ENCODE measurements around the gene PLCD1. TPM values are rescaled to one million over a fixed set of nuclear protein-coding genes. Genes with fewer than 3 reads are reported as not detected.

Gene PLCD1
- total RNA-seq, 2 donors from 2014 or later: 61.8 to 67.1 TPM

- no peaks in the 10 kb centered on the region for H3K27me3 Mint-ChIP-seq
- ATAC-seq (no peak), DNase-seq (no peak)
- no peaks in the 10 kb centered on the region for H3K9me3 ChIP-seq (ENCODE audit: control insufficient read depth, low read length, poor library complexity, severe bottlenecking)
- H3K27ac Mint-ChIP-seq: no peak overlapping the region
- H3K4me3 Mint-ChIP-seq: no peak overlapping the region
- H3K4me1 Mint-ChIP-seq: peaks cover 14% of the 10 kb centered on the region
- H3K36me3 Mint-ChIP-seq (ENCODE audit: low read depth): no peaks in the 10 kb centered on the region
These were observed 23.4 kb downstream of the PLCD1 start for GRCh38 chr3:38006031-38006430.

GRCh38 chr3:38005076-38006020 lies 24.1 kb downstream of the PLCD1 start:
- no peak for ATAC-seq
- Mint-ChIP-seq H3K27ac (peak overlapping the region; percentile 75), H3K27me3 (no peaks in the 10 kb centered on the region), H3K4me1 (peaks cover 16% of the 10 kb centered on the region), H3K36me3 (ENCODE audit: low read depth) (no peaks in the 10 kb centered on the region), H3K4me3 (peak overlapping the region; percentile 36)
- no peak for DNase-seq
- no peaks in the 10 kb centered on the region for H3K9me3 ChIP-seq (ENCODE audit: control insufficient read depth, low read length, poor library complexity, severe bottlenecking)

GRCh38 chr3:38004415-38005075 lies 24.9 kb downstream of the PLCD1 start:
- H3K27ac Mint-ChIP-seq: peak overlapping the region; percentile 75
- no peaks in the 10 kb centered on the region for H3K27me3 Mint-ChIP-seq
- no peaks in the 10 kb centered on the region for H3K9me3 ChIP-seq (ENCODE audit: control insufficient read depth, low read length, poor library complexity, severe bottlenecking)
- DNase-seq: peak in 2 of 3 donors; percentile 25 to 54
- no peaks in the 10 kb centered on the region for H3K36me3 Mint-ChIP-seq (ENCODE audit: low read depth)
- ATAC-seq: peak; percentile 68
- H3K4me3 Mint-ChIP-seq: no peak overlapping the region
- peaks cover 20% of the 10 kb centered on the region for H3K4me1 Mint-ChIP-seq

- DNase-seq (no peak), ATAC-seq (no peak)
- H3K9me3 ChIP-seq (ENCODE audit: control insufficient read depth, low read length, poor library complexity, severe bottlenecking): no peaks in the 10 kb centered on the region
- peak overlapping the region; percentile 75 for H3K27ac Mint-ChIP-seq
- no peaks in the 10 kb centered on the region for H3K36me3 Mint-ChIP-seq (ENCODE audit: low read depth)
- H3K4me3 Mint-ChIP-seq: no peak overlapping the region
- H3K4me1 Mint-ChIP-seq: peaks cover 25% of the 10 kb centered on the region
- H3K27me3 Mint-ChIP-seq: no peaks in the 10 kb centered on the region
These were observed 25.5 kb downstream of the PLCD1 start for GRCh38 chr3:38003817-38004414.

GRCh38 chr3:38003371-38003816 lies 26.0 kb downstream of the PLCD1 start:
- Mint-ChIP-seq H3K4me3 (no peak overlapping the region), H3K36me3 (ENCODE audit: low read depth) (no peaks in the 10 kb centered on the region), H3K4me1 (peaks cover 26% of the 10 kb centered on the region), H3K27ac (peak overlapping the region; percentile 75), H3K27me3 (no peaks in the 10 kb centered on the region)
- H3K9me3 ChIP-seq (ENCODE audit: control insufficient read depth, low read length, poor library complexity, severe bottlenecking): no peaks in the 10 kb centered on the region
- ATAC-seq (peak; percentile 57), DNase-seq (peak; percentile 27 to 60 (median 40))

- no peaks in the 10 kb centered on the region for H3K9me3 ChIP-seq (ENCODE audit: control insufficient read depth, low read length, poor library complexity, severe bottlenecking)
- no peak for ATAC-seq
- no peaks in the 10 kb centered on the region for H3K27me3 Mint-ChIP-seq
- no peak for DNase-seq
- peak overlapping the region; percentile 67 for H3K27ac Mint-ChIP-seq
- H3K4me3 Mint-ChIP-seq: no peak overlapping the region
- H3K36me3 Mint-ChIP-seq (ENCODE audit: low read depth): no peaks in the 10 kb centered on the region
- H3K4me1 Mint-ChIP-seq: peaks cover 29% of the 10 kb centered on the region
These were observed 26.5 kb downstream of the PLCD1 start for GRCh38 chr3:38002940-38003339.

- no peak for DNase-seq
- H3K36me3 Mint-ChIP-seq (ENCODE audit: low read depth): no peaks in the 10 kb centered on the region
These were observed 27.1 kb downstream of the PLCD1 start for GRCh38 chr3:38002291-38002876.

GRCh38 chr3:38001456-38002081 lies 27.9 kb downstream of the PLCD1 start:
- no peak overlapping the region for H3K27ac Mint-ChIP-seq
- DNase-seq: no peak
- H3K9me3 ChIP-seq (ENCODE audit: control insufficient read depth, low read length, poor library complexity, severe bottlenecking): no peaks in the 10 kb centered on the region
- peaks cover 35% of the 10 kb centered on the region for H3K4me1 Mint-ChIP-seq
- ATAC-seq: no peak
- H3K27me3 Mint-ChIP-seq: no peaks in the 10 kb centered on the region
- H3K4me3 Mint-ChIP-seq: no peak overlapping the region
- H3K36me3 Mint-ChIP-seq (ENCODE audit: low read depth): peaks cover 2% of the 10 kb centered on the region

More at GRCh38 chr3:38002291-38002876, 27.1 kb downstream of the PLCD1 start:
- no peak for ATAC-seq
- Mint-ChIP-seq H3K4me3 (no peak overlapping the region), H3K27ac (peak overlapping the region; percentile 67), H3K27me3 (no peaks in the 10 kb centered on the region), H3K4me1 (peaks cover 29% of the 10 kb centered on the region)
- no peaks in the 10 kb centered on the region for H3K9me3 ChIP-seq (ENCODE audit: control insufficient read depth, low read length, poor library complexity, severe bottlenecking)

- Mint-ChIP-seq H3K27me3 (no peaks in the 10 kb centered on the region), H3K36me3 (ENCODE audit: low read depth) (peaks cover 2% of the 10 kb centered on the region), H3K4me1 (peaks cover 40% of the 10 kb centered on the region)
These were observed 28.4 kb downstream of the PLCD1 start for GRCh38 chr3:38000965-38001455.

GRCh38 chr3:38000242-38000916 lies 29.1 kb downstream of the PLCD1 start:
- DNase-seq (no peak), ATAC-seq (no peak)
- Mint-ChIP-seq H3K4me3 (peak overlapping the region; percentile 57), H3K27me3 (no peaks in the 10 kb centered on the region), H3K4me1 (peaks cover 47% of the 10 kb centered on the region), H3K36me3 (ENCODE audit: low read depth) (peaks cover 2% of the 10 kb centered on the region), H3K27ac (peak overlapping the region; percentile 92)
- H3K9me3 ChIP-seq (ENCODE audit: control insufficient read depth, low read length, poor library complexity, severe bottlenecking): no peaks in the 10 kb centered on the region

More at GRCh38 chr3:38000965-38001455, 28.4 kb downstream of the PLCD1 start:
- ATAC-seq: no peak
- Mint-ChIP-seq H3K27ac (peak overlapping the region; percentile 92), H3K4me3 (no peak overlapping the region)
- no peak for DNase-seq
- H3K9me3 ChIP-seq (ENCODE audit: control insufficient read depth, low read length, poor library complexity, severe bottlenecking): no peaks in the 10 kb centered on the region

- ATAC-seq (no peak), DNase-seq (no peak)
- Mint-ChIP-seq H3K27me3 (no peaks in the 10 kb centered on the region), H3K4me3 (peak overlapping the region; percentile 57), H3K27ac (peak overlapping the region; percentile 92), H3K4me1 (peaks cover 50% of the 10 kb centered on the region), H3K36me3 (ENCODE audit: low read depth) (peaks cover 2% of the 10 kb centered on the region)
- H3K9me3 ChIP-seq (ENCODE audit: control insufficient read depth, low read length, poor library complexity, severe bottlenecking): no peaks in the 10 kb centered on the region
These were observed 29.6 kb downstream of the PLCD1 start for GRCh38 chr3:37999836-38000235.

GRCh38 chr3:37997791-37998370 lies 31.6 kb downstream of the PLCD1 start:
- no peaks in the 10 kb centered on the region for H3K9me3 ChIP-seq (ENCODE audit: control insufficient read depth, low read length, poor library complexity, severe bottlenecking)
- DNase-seq (no peak), ATAC-seq (no peak)
- Mint-ChIP-seq H3K27ac (peak overlapping the region; percentile 92), H3K4me3 (peak overlapping the region; percentile 77), H3K4me1 (peaks cover 50% of the 10 kb centered on the region), H3K36me3 (ENCODE audit: low read depth) (peaks cover 2% of the 10 kb centered on the region), H3K27me3 (no peaks in the 10 kb centered on the region)
